GM06990 (cell line): ENCODE results near the gene AFF1.
"Not testable (repeated sequence)": the region's sequence is repeated elsewhere in the genome, so short reads cannot be mapped to it uniquely, and the experiment has no call there.

Experiments used
- DNase-seq: peaks from one replicate; pipeline ENCODE4 v3.0.0-alpha.2; 2011; ENCODE audit not compliant: insufficient read length; ENCODE audit errors: extremely low read depth
- H3K27me3 ChIP-seq: replicated peaks from 2 replicates; pipeline ENCODE4 v1.6.0; 2011; ENCODE audit warnings: low read length; ENCODE audit not compliant: control insufficient read depth, insufficient read depth
- H3K36me3 ChIP-seq: 2 replicates; pipeline ENCODE4 v1.5.1; 2011; ENCODE audit warnings: low read length; ENCODE audit not compliant: control insufficient read depth, insufficient read depth
- H3K4me3 ChIP-seq: replicated peaks from 2 replicates; pipeline ENCODE4 v1.5.1; 2011; ENCODE audit warnings: low read depth, mild to moderate bottlenecking, control low read depth, low read length
- CTCF ChIP-seq: IDR thresholded peaks from 2 replicates; pipeline ENCODE4 v1.5.1; 2011; ENCODE audit warnings: low read length, control low read depth, mild to moderate bottlenecking, inconsistent platforms; ENCODE audit not compliant: insufficient read depth, poor library complexity, severe bottlenecking

AFF1 gene

GRCh38 chr4:87080462-87080861 is 145.7 kb downstream of the AFF1 start:
- TF ChIP-seq CTCF, result no peak
- Histone ChIP-seq H3K4me3 (no peak overlapping the region), H3K36me3 (no peaks in the 10 kb centered on the region; the same call in 1 of the 2 replicates), H3K27me3 (no peaks in the 10 kb centered on the region)
- DNase-seq, result no peak

DNA sequence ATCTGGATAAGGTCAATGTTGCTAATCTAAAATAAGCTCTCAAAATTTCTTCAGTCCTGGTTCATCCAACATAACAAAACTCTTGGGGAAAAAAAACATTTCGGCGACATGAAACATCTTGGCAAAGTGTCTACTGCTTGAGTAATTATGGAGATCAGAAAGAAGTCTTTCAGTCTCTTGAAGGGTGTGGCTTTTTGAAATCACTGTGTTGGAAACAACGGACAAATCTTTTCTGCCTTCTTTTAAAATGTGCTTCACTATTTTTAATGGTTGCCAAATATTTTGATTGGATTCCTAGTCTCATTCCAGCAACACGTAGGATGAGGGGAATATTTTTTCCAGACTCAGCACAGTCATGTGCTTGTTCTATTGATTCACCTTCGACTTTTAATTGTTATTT is 147.0 kb downstream of the AFF1 start:
- H3K27me3 ChIP-seq, result no peaks in the 10 kb centered on the region
- DNase-seq, result no peak
- H3K4me3 ChIP-seq, result no peak overlapping the region
- H3K36me3 ChIP-seq, result no peaks in the 10 kb centered on the region; the same call in none of the 2 replicates
- TF ChIP-seq CTCF, result no peak

DNA sequence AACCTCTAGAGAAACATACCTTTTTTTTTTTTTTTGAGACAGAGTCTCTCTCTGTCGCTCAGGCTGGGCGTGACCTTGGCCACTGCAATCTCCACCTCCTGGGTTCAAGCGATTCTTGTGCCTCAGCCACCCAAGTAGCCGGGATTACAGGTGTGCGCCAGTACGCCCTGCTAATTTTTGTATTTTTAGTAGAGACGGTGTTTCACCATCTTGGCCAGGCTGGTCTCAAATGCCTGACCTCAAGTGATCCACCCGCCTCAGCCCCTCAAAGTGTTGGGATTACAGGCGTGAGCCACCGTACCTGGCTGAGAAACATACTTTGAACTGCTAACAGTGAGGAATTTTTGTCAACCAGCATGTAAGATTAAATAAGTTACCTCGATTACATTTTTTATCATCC is 150.9 kb downstream of the AFF1 start:
- H3K36me3 ChIP-seq, H3K4me3 ChIP-seq, DNase-seq, H3K27me3 ChIP-seq: not testable (repeated sequence)

DNA sequence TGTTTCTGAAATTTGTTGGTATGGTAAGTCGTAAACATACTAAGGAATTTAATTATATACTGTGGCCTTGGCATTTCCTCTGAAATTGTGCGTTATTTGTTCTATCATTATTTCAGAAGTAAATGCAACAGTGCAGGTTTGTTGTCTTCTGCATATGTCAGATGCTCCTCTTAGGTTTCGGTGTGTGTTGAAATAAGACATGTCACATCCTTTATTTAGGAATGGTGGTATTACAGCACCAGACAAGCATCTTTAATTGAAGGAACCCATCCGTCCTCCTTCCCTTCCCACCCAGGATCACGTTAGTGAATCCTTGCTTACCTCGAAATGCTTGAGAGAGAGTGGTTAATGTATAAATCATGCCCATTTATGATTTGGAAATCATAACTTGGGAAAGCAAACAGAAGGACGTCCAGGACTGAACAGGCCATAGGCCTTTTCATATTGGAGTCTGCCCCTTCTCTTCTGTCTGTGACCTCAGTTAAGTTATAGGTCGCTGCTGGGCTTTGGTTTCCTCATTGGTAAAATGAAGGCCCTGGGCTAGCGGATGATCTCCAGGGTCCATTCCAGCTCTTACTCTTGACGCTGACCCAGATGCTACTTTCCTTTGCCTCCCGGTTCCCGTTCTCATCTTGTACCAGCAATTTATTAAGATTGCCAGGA is 151.5 kb downstream of the AFF1 start:
- no peak for DNase-seq
- H3K4me3 ChIP-seq, result no peak overlapping the region
- TF ChIP-seq CTCF, result no peak
- no peaks in the 10 kb centered on the region for H3K27me3 ChIP-seq
- peaks cover 3% of the 10 kb centered on the region for H3K36me3 ChIP-seq

GRCh38 chr4:87087015-87087414 is 152.2 kb downstream of the AFF1 start:
- no peak for DNase-seq
- TF ChIP-seq CTCF, result no peak
- Histone ChIP-seq H3K4me3 (no peak overlapping the region), H3K36me3 (peaks cover 3% of the 10 kb centered on the region), H3K27me3 (no peaks in the 10 kb centered on the region)

DNA sequence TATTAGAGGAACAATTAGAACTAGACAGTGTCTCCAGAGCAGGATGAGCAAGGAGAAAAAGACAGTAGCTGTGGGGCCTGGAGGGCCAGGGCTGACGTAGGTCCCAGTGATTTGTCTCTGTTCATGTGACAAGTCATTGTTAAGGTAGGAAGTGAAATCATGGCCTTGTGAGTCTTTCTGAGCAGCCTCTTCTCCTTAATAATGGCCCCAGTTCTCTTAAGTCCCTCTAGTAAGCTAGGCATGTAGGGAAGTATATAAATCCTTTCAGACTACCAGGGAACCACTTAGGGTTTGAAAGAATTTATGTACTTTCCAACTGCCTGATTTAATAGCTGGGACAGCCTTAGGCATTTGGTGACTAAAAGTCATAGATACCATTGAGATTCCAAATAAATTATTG is 152.6 kb downstream of the AFF1 start:
- no peaks in the 10 kb centered on the region for H3K27me3 ChIP-seq
- no peak for TF ChIP-seq CTCF
- no peak overlapping the region for H3K4me3 ChIP-seq
- DNase-seq, result no peak
- H3K36me3 ChIP-seq, result peaks cover 3% of the 10 kb centered on the region
